Right atrium auricular region (tissue), 2 donors: ENCODE data around the gene FMOD. TPM values are rescaled to one million over a fixed set of nuclear protein-coding genes. Genes with fewer than 3 reads are reported as not detected.

ENCODE experiments used
- DNase-seq: peaks from one replicate; pipeline ENCODE4 v3.0.0-alpha.2; 2019; ENCODE audit warnings: low spot score
- H3K27ac ChIP-seq, 2 donors: fragments of 200-600 bp; sonication (generic); 1 replicate in 1 of 2; 2 replicates in 1 of 2; pipeline ENCODE4 v1.5.1; 2016 to 2019
- H3K27me3 ChIP-seq, 2 donors: fragments of 200-600 bp; sonication (generic); one replicate each; pipeline versions ENCODE4 v1.5.1 to v1.6.0; 2017 to 2019
- H3K36me3 ChIP-seq: fragments of 200-600 bp; sonication (generic); one replicate; pipeline ENCODE4 v1.5.1; 2016
- H3K4me1 ChIP-seq, 2 donors: fragments of 200-600 bp; sonication (generic); one replicate each; pipeline versions ENCODE4 v1.5.1 to v1.6.0; 2017 to 2019
- H3K4me3 ChIP-seq, 2 donors: fragments of 200-600 bp; sonication (generic); 1 replicate in 1 of 2; 2 replicates in 1 of 2; pipeline ENCODE4 v1.5.1; 2017 to 2019; ENCODE audit warnings: mild to moderate bottlenecking in 1 of 2, moderate library complexity in 1 of 2
- H3K9me3 ChIP-seq, 2 donors: fragments of 200-600 bp; sonication (generic); one replicate each; pipeline ENCODE4 v1.5.1; 2019
- total RNA-seq, 2 donors: library from RNA; depleted of rRNA; stranded (reverse); fragments of >200 nt; gene quantifications; one replicate each; pipeline ENCODE4 v1.1.0, GENCODE V29; 2016
- TF ChIP-seq, protein P1 (sequence below), 2 donors: fragments of 200-600 bp; sonication (generic); IDR thresholded peaks; one replicate each; pipeline ENCODE4 v1.5.1; 2019; ENCODE audit warnings: antibody characterized with exemption in 2 of 2

FMOD gene
- total RNA-seq, 2 donors from 2014 or later, result 34.2 to 122 TPM

DNA sequence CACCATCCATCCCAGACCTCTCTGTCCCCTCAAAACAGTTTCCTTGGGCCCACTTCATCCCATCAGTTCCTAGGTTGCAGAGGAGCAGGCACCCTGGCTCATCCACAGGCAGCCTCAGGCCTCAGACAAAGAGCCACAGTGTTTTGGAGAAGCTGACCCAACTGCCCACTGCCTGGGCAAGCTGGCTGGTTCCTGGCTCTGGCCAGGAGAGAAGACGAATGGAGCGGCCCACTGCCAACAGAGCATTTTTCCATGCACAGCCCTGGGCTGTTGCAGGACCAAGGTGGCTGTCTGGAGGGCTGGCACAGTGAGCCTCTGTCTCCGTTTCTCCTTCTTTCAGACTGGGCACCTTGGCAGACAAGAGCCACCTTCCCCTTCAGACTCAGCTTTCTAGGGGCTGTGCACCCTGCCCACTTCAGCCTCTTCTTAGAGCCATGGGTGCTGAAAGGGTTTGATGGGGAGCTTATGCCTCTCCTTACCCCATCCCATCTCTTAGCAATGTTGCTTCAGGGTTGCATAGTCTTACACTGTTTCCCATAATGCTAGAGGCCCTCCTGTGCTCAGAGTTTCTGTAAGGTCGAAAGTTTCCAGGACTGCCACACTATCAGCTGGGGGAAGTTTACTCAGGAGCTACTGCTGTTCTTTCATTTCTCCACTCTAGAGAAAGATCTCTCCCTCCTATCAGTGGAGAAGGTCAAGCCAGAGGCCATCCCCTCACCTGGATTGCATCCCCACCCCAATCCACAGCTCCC lies 973 bp downstream of the FMOD start:
- peak overlapping the region; percentile 63 to 74 for H3K27ac ChIP-seq

DNA sequence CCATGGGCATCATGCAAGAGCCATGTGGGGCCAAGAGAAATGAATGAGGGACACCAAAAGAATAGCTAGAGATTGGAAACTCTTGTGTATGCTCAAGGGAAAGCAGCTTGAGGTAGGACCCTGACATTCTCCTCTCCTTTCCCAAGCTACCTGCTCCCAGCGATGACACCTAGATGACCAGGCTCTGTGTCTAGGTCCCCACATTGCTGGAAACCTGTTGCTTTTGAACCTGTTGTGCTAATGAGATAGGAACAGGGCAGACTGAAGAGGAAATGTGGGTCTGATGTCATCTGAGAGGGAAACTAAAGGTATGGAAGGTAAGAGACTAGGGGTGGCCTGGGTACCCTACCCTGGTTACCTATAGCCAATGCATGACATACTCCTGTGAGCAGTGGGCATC lies 1.8 kb downstream of the FMOD start:
- no peak overlapping the region for H3K4me3 ChIP-seq

More for the DNA sequence above, 973 bp downstream of the FMOD start:
- H3K9me3 ChIP-seq, result no peaks in the 10 kb centered on the region
- peak overlapping the region; percentile 29 to 37 for H3K4me3 ChIP-seq
- peaks cover 0 to 35% of the 10 kb centered on the region in 2 donors for H3K4me1 ChIP-seq
- DNase-seq, result no peak
- no peaks in the 10 kb centered on the region for H3K27me3 ChIP-seq
- TF ChIP-seq, protein P1, sequence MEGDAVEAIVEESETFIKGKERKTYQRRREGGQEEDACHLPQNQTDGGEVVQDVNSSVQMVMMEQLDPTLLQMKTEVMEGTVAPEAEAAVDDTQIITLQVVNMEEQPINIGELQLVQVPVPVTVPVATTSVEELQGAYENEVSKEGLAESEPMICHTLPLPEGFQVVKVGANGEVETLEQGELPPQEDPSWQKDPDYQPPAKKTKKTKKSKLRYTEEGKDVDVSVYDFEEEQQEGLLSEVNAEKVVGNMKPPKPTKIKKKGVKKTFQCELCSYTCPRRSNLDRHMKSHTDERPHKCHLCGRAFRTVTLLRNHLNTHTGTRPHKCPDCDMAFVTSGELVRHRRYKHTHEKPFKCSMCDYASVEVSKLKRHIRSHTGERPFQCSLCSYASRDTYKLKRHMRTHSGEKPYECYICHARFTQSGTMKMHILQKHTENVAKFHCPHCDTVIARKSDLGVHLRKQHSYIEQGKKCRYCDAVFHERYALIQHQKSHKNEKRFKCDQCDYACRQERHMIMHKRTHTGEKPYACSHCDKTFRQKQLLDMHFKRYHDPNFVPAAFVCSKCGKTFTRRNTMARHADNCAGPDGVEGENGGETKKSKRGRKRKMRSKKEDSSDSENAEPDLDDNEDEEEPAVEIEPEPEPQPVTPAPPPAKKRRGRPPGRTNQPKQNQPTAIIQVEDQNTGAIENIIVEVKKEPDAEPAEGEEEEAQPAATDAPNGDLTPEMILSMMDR (IDR thresholded peaks at IDR 0.05), result no peak
- no peaks in the 10 kb centered on the region for H3K36me3 ChIP-seq

DNA sequence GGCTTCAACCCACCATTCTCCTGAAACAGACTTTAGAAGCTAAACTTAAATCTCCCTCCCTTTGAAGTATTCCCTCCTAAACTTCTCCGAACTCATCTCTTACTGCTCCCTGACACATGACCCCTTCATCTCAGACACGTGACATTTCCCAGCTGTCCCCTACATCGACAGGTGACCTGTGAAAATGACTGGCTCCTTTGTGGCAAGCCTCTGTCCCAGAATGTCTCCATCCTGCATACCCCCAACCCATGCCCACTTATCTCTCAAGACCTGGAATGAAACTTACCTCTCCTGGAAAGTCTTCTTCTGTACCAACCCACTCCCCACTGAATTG lies 4.2 kb downstream of the FMOD start:
- H3K4me3 ChIP-seq, result no peak overlapping the region
- no peaks in the 10 kb centered on the region for H3K36me3 ChIP-seq
- DNase-seq, result no peak
- H3K27ac ChIP-seq, result peak overlapping the region; percentile 21 to 75
- H3K9me3 ChIP-seq, result no peaks in the 10 kb centered on the region
- H3K4me1 ChIP-seq, result peaks cover 0 to 45% of the 10 kb centered on the region in 2 donors
- no peaks in the 10 kb centered on the region for H3K27me3 ChIP-seq
- TF ChIP-seq, protein P1 (IDR thresholded peaks at IDR 0.05), result no peak

More for the DNA sequence above, 1.8 kb downstream of the FMOD start:
- Histone ChIP-seq H3K9me3 (no peaks in the 10 kb centered on the region), H3K27me3 (no peaks in the 10 kb centered on the region), H3K36me3 (no peaks in the 10 kb centered on the region), H3K27ac (no peak overlapping the region), H3K4me1 (peaks cover 0 to 38% of the 10 kb centered on the region in 2 donors)
- no peak for DNase-seq
- TF ChIP-seq, protein P1 (IDR thresholded peaks at IDR 0.05), result no peak

DNA sequence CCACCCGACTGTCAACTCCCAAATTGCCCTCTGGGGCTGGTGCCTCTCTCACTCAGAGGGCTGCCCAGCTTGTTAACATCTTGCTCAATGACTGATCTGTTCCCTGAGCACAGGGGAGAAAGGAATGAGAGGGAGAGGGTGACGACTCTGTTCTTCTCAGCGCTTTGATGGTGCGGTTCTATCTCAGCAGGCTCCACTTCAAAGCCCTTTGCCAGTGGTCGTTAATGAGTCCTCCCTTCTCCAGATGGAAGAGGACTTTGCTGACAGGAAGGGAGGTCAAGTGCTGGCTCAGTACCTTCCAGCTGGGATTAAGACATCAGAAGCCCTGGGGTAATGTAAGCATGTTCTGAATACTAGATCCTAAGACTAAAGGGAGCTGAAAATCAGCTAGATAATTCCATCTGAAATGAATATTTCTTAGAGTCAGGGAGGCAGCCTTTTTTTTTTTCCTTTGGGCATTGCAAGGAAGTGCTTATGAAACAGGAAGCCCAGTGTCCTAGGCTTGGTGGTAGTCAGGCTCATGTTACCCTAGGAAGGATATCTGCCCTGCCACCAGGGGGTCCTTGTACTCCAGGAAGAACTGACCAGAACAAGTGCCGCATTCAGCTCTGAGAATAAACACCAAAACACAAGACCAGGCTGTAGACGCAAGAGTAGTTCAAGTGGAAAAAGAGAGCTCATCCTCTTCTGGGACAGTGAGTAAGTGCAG lies 4.7 kb downstream of the FMOD start:
- Histone ChIP-seq H3K9me3 (no peaks in the 10 kb centered on the region), H3K27me3 (no peaks in the 10 kb centered on the region), H3K36me3 (no peaks in the 10 kb centered on the region), H3K4me3 (no peak overlapping the region), H3K27ac (peak overlapping the region; percentile 21 to 75), H3K4me1 (peaks cover 0 to 40% of the 10 kb centered on the region in 2 donors)
- TF ChIP-seq, protein P1 (IDR thresholded peaks at IDR 0.05), result no peak
- no peak for DNase-seq

DNA sequence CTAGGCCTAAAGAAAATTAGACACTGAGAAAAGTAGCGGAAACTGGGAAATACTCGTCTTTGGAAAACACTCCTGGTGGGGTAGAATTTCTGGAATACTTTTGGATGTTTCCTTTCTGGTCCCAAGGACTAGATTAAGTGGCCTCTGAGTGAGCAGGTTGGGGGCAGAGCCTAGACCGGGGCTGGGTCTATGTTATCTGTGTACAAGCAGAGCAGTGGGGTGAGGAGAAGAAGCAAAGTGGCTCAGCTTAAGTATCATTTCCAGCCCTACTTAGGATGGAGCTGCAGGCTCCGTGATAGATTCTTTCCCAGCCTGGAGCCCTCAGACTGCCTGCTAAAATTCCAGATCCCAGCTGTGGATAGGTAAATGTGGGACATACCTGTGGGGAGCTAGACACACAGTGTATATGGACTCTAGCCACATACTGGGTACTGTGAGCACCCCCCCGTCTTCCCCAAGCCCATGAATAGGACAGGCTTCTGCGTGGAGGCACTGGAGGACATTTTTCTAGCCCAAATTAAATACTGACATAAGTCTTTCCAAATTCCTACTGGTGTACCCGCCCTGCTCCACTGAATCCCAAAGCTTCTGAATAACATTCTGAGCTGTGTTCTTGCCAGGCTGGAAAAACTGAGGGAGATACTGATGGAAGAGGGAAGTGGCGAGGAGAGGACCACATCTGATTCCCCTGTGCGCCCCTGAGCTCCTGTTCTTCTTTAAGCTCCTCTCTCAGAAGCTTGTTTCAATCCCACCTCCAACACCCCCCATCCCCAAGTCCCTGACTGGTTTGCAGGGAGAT lies 6.8 kb downstream of the FMOD start:
- Histone ChIP-seq H3K4me3 (no peak overlapping the region), H3K4me1 (peaks cover 0 to 28% of the 10 kb centered on the region in 2 donors), H3K36me3 (no peaks in the 10 kb centered on the region), H3K9me3 (no peaks in the 10 kb centered on the region), H3K27me3 (no peaks in the 10 kb centered on the region), H3K27ac (peak overlapping the region; percentile 56 to 75)
- TF ChIP-seq, protein P1 (IDR thresholded peaks at IDR 0.05), result no peak
- no peak for DNase-seq
